ENCODE results near the gene FES. TPM values are rescaled to one million over a fixed set of nuclear protein-coding genes. Genes with fewer than 3 reads are reported as not detected.
A peak's percentile ranks its signal among the peaks of the same experiment; 100 is the strongest.
"Not testable (repeated sequence)": the region's sequence is repeated elsewhere in the genome, so short reads cannot be mapped to it uniquely, and the experiment has no call there.

FES gene
- total RNA-seq, 3 donors from 2014 or later (not counting 1 experiment from before 2014, with no cell fraction given) = 35.8 to 70.3 (median 52.5) TPM

- DNase-seq (no peak), ATAC-seq (no peak)
- H3K27me3 Mint-ChIP-seq (ENCODE audit: low read depth in 2 of 2) = no peaks in the 10 kb centered on the region
- no peak for TF ChIP-seq CTCF (IDR thresholded peaks at IDR 0.05)
- no peaks in the 10 kb centered on the region for H3K9me3 Mint-ChIP-seq
- Histone ChIP-seq H3K4me1 (ENCODE audit: control insufficient read depth, insufficient read depth, low read length) (no peaks in the 10 kb centered on the region), H3K27me3 (ENCODE audit: control insufficient read depth, insufficient read depth, low read length) (no peaks in the 10 kb centered on the region), H3K27ac (ENCODE audit: low read length) (no peak overlapping the region), H3K9me3 (ENCODE audit: control insufficient read depth, insufficient read depth, low read length) (no peaks in the 10 kb centered on the region), H3K36me3 (ENCODE audit: control insufficient read depth, insufficient read depth, low read length) (peaks cover 46% of the 10 kb centered on the region), H3K4me3 (ENCODE audit: low read length) (no peak overlapping the region)
- no peaks in the 10 kb centered on the region for H3K4me1 Mint-ChIP-seq
- no peaks in the 10 kb centered on the region for H3K36me3 Mint-ChIP-seq
- intact Hi-C loops (cut with micrococcal nuclease) = no loop called here
- peak overlapping the region in 1 of 2 donors; percentile 64 for H3K27ac Mint-ChIP-seq
- WGBS (ENCODE audit: insufficient coverage) = 90% methylated on average over 10 of the region's 10 CpGs
- no peak overlapping the region for H3K4me3 Mint-ChIP-seq
Measured at GRCh38 chr15:90895571-90896117, 11.3 kb downstream of the FES start.

GRCh38 chr15:90897131-90897655 lies 12.9 kb downstream of the FES start:
- H3K9me3 ChIP-seq (ENCODE audit: control insufficient read depth, insufficient read depth, low read length); H3K27ac Mint-ChIP-seq; DNase-seq; intact Hi-C loops (cut with micrococcal nuclease); ATAC-seq; H3K4me1 ChIP-seq (ENCODE audit: control insufficient read depth, insufficient read depth, low read length); H3K27me3 ChIP-seq (ENCODE audit: control insufficient read depth, insufficient read depth, low read length); H3K9me3 Mint-ChIP-seq; H3K4me3 ChIP-seq (ENCODE audit: low read length); H3K36me3 Mint-ChIP-seq; H3K4me3 Mint-ChIP-seq; H3K27me3 Mint-ChIP-seq (ENCODE audit: low read depth in 2 of 2); H3K27ac ChIP-seq (ENCODE audit: low read length): not testable (repeated sequence)
- H3K4me1 Mint-ChIP-seq = peaks cover 11 to 12% of the 10 kb centered on the region in 2 donors
- H3K36me3 ChIP-seq (ENCODE audit: control insufficient read depth, insufficient read depth, low read length) = peaks cover 31% of the 10 kb centered on the region
- 81% methylated on average over 13 of the region's 14 CpGs for WGBS (ENCODE audit: insufficient coverage)

DNA sequence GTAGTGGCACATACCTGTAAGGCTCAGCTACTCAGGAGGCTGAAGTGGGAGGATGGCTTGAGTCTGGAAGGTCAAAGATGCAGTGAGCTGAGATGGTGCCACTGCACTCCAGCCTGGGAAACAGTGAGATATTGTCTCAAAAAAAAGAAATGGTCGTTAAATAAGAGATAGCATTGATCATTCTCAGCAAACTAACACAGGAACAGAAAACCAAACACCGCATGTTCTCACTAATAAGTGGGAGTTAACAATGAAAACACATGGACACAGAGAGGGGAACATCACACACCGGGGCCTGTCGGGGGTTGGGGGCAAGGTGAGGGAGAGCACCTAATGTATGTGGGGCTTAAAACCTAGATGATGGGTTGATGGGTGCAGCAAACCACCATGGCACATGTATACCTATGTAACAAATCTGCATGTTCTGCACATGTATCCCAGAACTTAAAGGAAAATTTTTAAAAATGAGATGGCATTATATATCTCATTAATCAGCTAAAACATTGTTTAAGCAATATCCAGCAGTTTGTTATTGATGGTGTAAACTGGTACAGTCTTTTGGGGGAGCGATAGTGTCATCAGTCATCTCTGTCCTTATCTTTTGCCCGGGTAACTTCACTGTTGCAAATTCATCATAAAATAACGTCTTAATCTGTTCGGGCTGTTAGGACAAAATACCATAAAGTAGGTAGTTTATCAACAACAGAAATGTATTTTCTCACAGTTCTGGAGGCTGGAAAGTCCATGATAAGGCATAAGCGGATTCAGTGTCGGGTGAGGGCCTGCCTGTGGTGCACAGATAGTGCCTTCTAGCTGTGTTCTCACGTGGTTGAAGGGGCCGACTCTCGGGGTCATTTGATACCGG lies 17.1 kb downstream of the FES start:
- H3K9me3 ChIP-seq (ENCODE audit: control insufficient read depth, insufficient read depth, low read length) = no peaks in the 10 kb centered on the region
- H3K9me3 Mint-ChIP-seq = no peaks in the 10 kb centered on the region
- WGBS (ENCODE audit: insufficient coverage) = 56% methylated on average over 14 of the region's 14 CpGs
- H3K27me3 ChIP-seq (ENCODE audit: control insufficient read depth, insufficient read depth, low read length) = no peaks in the 10 kb centered on the region
- no peaks in the 10 kb centered on the region for H3K36me3 Mint-ChIP-seq
- intact Hi-C loops (cut with micrococcal nuclease) = loop anchor here (1.0 kb wide), 1 partner anchor 31 kb away; the partner anchor contains the start of gene HDDC3
- no peak for ATAC-seq
- peak overlapping the region; percentile 75 for H3K4me3 ChIP-seq (ENCODE audit: low read length)
- peaks cover 17% of the 10 kb centered on the region for H3K4me1 ChIP-seq (ENCODE audit: control insufficient read depth, insufficient read depth, low read length)
- no peak for TF ChIP-seq CTCF (IDR thresholded peaks at IDR 0.05)
- H3K4me3 Mint-ChIP-seq = peak overlapping the region; percentile 93
- H3K27ac Mint-ChIP-seq = peak overlapping the region; percentile 87 to 88
- DNase-seq = no peak
- peaks cover 14% of the 10 kb centered on the region for H3K36me3 ChIP-seq (ENCODE audit: control insufficient read depth, insufficient read depth, low read length)
- peak overlapping the region; percentile 74 for H3K27ac ChIP-seq (ENCODE audit: low read length)
- peaks cover 22 to 28% of the 10 kb centered on the region in 2 donors for H3K4me1 Mint-ChIP-seq
- no peaks in the 10 kb centered on the region for H3K27me3 Mint-ChIP-seq (ENCODE audit: low read depth in 2 of 2)
